AG10803 (cell line): ENCODE data around the gene MFAP5.

Experiments used
- DNase-seq: peaks from one replicate; pipeline ENCODE4 v3.0.0; 2010; ENCODE audit warnings: low read depth
- H3K4me3 ChIP-seq: 2 replicates; pipeline ENCODE4 v1.5.1; 2011; ENCODE audit warnings: mild to moderate bottlenecking, low read length, control low read depth
- TF ChIP-seq, protein P1 (sequence below): conservative IDR thresholded peaks from 2 replicates; pipeline ENCODE4 v1.5.1; 2011; ENCODE audit warnings: mild to moderate bottlenecking, low read length, control low read depth, inconsistent platforms

MFAP5 gene

DNA sequence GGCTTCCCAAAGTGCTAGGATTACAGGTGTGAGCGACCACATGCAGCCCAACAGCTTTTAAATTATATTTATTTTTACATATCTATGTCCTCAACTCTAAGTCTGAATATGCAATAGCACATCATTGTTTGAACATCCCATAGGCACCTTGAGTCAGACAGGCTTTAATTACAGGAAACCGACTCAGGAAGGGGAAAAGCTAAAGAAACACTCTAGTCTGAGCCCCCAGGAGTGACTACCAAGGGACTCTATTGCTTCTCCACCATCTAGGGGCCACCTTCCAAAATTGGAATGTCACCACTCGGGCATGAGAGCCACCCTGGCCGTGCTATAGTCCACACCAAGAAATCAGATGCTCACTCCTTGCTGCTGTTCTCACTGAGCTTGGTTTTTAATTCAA is 14.0 kb upstream of the MFAP5 start:
- H3K4me3 ChIP-seq, result no peak overlapping the region
- DNase-seq, result no peak
- TF ChIP-seq, protein P1, sequence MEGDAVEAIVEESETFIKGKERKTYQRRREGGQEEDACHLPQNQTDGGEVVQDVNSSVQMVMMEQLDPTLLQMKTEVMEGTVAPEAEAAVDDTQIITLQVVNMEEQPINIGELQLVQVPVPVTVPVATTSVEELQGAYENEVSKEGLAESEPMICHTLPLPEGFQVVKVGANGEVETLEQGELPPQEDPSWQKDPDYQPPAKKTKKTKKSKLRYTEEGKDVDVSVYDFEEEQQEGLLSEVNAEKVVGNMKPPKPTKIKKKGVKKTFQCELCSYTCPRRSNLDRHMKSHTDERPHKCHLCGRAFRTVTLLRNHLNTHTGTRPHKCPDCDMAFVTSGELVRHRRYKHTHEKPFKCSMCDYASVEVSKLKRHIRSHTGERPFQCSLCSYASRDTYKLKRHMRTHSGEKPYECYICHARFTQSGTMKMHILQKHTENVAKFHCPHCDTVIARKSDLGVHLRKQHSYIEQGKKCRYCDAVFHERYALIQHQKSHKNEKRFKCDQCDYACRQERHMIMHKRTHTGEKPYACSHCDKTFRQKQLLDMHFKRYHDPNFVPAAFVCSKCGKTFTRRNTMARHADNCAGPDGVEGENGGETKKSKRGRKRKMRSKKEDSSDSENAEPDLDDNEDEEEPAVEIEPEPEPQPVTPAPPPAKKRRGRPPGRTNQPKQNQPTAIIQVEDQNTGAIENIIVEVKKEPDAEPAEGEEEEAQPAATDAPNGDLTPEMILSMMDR, result no peak

DNA sequence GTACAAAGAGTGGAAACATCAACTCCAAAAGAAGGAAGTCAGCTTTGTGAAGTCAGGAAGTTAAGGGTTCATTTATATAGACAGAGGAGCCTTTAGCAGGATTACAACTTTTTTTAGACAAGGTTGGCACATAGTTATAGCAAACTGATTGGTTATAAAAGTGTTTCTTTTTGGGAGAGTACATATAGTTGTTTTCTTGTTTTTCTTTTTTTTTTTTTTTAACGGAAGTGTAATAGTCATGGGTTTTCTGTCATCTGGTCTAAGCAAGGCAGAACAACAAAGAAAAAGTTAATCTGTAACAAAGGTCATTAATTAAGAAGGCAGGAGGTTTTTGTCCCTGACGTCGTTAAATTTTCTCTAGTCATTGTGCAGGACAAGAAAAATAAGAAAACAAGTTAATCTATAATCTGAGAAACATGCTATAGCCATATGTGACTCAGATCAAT is 13.0 kb upstream of the MFAP5 start:
- H3K4me3 ChIP-seq, result no peak overlapping the region
- TF ChIP-seq, protein P1, result no peak
- DNase-seq, result no peak

DNA sequence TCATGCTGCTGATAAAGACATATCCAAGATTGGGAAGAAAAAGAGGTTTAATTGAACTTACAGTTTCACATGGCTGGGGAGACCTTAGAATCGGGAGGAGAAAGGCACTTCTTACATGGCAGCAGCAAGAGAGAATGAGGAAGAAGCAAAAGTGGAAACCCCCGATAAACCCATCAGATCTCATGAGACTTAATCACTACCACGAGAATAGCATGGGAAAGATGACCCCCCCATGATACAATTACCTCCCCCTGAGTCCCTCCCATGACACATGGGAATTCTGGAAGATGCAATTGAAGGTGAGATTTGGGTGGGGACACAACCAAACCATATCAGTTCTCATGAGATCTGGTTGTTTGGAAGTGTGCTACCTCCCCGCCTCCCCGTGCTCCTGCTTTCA is 9.8 kb upstream of the MFAP5 start:
- DNase-seq, result no peak
- TF ChIP-seq, protein P1, result no peak
- H3K4me3 ChIP-seq, result no peak overlapping the region

DNA sequence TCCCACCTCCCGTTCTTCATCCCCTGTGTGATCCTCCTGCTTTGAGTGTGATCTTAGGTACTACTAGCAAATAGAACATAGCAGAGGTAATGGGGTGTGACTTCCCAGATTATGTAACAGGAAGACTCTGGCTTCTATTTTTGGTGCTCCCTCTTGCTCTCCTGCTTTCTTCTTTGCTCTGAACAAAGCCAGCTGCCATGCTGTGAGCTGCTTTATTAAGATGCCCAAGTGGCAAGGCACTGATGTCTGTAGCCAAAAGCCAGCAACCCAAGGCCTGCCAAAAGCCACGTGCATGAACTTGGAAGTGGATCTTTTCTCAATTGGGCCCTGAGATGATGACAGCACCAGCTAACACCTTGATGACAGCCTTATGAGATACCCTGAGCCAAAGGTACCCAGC is 5.8 kb upstream of the MFAP5 start:
- H3K4me3 ChIP-seq, result no peak overlapping the region
- TF ChIP-seq, protein P1, result no peak
- DNase-seq, result no peak

DNA sequence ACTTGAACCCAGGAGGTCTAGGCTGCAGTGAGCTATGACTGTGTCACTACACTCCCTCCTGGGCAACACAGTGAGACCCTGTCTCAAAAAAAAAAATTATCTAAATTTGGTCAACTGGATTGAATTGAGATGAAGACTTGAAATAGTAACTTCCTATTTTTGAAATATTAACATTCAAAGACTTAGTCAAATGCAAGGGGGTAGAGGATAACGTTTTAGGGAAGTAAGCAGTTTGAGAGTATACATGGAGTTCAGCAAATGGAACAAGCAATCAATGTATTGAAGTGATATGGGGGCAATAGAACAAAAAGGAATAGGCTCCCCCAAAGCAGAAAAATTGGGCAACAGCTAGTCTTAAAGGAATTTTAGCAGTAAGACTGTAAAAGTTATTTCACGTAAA is 4.6 kb upstream of the MFAP5 start:
- TF ChIP-seq, protein P1, result no peak
- no peak for DNase-seq
- H3K4me3 ChIP-seq, result no peak overlapping the region

DNA sequence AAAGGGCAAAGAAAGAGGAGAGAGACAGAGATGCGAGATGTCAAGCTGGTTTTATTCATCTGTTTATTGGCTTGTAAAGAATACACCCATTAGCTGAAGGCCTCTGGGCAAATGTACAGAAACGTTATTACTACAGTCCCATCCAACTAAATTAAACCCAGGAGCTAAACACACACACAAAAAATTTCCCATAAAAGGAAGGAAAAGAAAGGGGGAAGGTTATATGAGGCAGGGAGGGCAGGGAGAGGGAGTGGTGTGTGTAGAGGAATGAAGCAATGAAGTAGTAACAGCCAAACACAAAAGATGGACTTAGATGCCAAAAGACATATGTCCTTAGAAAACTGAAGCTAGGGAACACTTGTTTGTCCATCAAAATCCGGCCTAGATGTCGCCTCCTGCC is 3.1 kb upstream of the MFAP5 start:
- TF ChIP-seq, protein P1, result no peak
- no peak overlapping the region for H3K4me3 ChIP-seq
- peak; percentile 69 for DNase-seq

DNA sequence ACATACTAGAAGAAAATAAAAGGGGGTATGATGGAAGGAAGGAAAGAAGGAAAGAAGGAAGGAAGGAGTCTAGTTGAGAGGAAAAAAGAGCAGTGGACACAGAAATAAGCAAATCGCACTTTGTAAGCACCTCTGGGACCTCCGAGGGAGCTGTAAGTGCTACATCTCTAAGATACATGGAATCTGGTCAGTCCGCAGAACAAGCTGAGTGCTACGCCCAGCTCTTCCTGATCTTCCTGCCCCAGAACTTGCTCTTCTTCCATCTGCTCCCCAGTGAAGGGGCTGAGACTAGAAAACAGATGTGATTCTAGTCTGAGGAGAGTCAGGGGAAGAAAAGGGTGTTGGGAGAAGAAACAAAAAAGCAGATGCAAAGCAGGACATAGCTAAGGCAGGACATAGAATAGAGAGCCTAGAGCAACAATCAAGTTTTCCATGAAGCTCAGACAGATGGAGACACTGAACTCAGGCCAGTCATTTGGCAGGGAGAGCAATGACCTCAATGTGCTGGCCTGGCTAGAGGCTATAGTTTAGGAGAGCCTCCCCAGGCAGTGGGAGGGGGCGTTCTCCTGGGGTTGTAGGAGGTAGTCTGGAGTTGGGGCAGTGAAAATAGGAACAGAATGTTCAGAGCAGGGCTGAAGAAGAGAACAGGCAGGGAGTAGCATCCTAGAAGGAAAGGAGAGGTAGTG is 1.7 kb upstream of the MFAP5 start:
- no peak overlapping the region for H3K4me3 ChIP-seq
- peak; percentile 16 for DNase-seq
- TF ChIP-seq, protein P1, result no peak
